ENCODE results near the gene FN1. TPM values are rescaled to one million over a fixed set of nuclear protein-coding genes. Genes with fewer than 3 reads are reported as not detected.

Gene FN1
- total and polyA plus RNA-seq, 2 of the 8 experiments (the other 6 are each of a cell fraction or from before 2014, with no cell fraction given), result 42.9 to 109 TPM

- 96% methylated on average over 9 of the region's 9 CpGs; no CpG with 5 or more reads in 1 of the 2 experiments for WGBS, 2 experiments (ENCODE audit: extremely low coverage in 1 of 2, insufficient coverage in 1 of 2, insufficient read length in 1 of 2, insufficient replicate concordance in 2 of 2, low coverage in 1 of 2, low lambda C conversion rate in 2 of 2, missing lambda C conversion rate in 1 of 2)
- ChIA-PET CTCF (ENCODE audit: partially characterized antibody) (interaction anchor here (1.1 kb wide), 1 partner anchor 509 kb away, joined by 4 read pairs; no protein-coding TSS in a partner anchor), POLR2A (ENCODE audit: partially characterized antibody) (no interaction called here)
- no peaks in the 10 kb centered on the region for H4K20me1 ChIP-seq (replicated peaks in 1 of 2; ENCODE audit: control insufficient read depth in 1 of 2, insufficient read depth in 2 of 2, low read length in 2 of 2)
- no peak overlapping the region for H3K18ac ChIP-seq (ENCODE audit: extremely low read depth, low read length)
- no peaks in the 10 kb centered on the region for H3K9me3 ChIP-seq (ENCODE audit: insufficient read depth in 2 of 2, low read depth in 1 of 2, low read length in 1 of 2)
- no peak overlapping the region for H3K4ac ChIP-seq (replicated peaks; ENCODE audit: insufficient read length, low read depth, low read length)
- H4K91ac ChIP-seq (replicated peaks; ENCODE audit: insufficient read length, low read length), result no peak overlapping the region
- H3K9ac ChIP-seq (replicated peaks in 1 of 4; ENCODE audit: extremely low read depth in 1 of 4, low read depth in 3 of 4, low read length in 3 of 4), result no peak overlapping the region
- FAIRE-seq (no peak), DNase-seq (ENCODE audit: low read depth in 1 of 2, low spot score in 2 of 2) (no peak)
- no peak overlapping the region for H3K4me2 ChIP-seq (ENCODE audit: insufficient read depth in 1 of 2, low read depth in 2 of 2, low read length in 2 of 2)
- no peaks in the 10 kb centered on the region for H3K79me2 ChIP-seq (ENCODE audit: control insufficient read depth in 1 of 2, insufficient read depth in 2 of 2, low read length in 2 of 2)
- no peak overlapping the region for H2AFZ ChIP-seq (ENCODE audit: low read length)
- no peak overlapping the region for H2BK5ac ChIP-seq (ENCODE audit: low read depth, low read length)
- no peaks in the 10 kb centered on the region for H3K27me3 ChIP-seq (replicated peaks in 1 of 4; ENCODE audit: control insufficient read depth in 3 of 4, extremely low read depth in 1 of 4, insufficient read depth in 3 of 4, low read length in 3 of 4)
- no peak overlapping the region for H4K5ac ChIP-seq (ENCODE audit: insufficient read length, low read depth, low read length)
- no peaks in the 10 kb centered on the region for H3K4me1 ChIP-seq (replicated peaks in 1 of 4; ENCODE audit: control insufficient read depth in 3 of 4, insufficient read depth in 4 of 4, low read length in 3 of 4)
- no peak overlapping the region for H2BK20ac ChIP-seq (ENCODE audit: low read length)
- H3K27ac ChIP-seq (ENCODE audit: low read depth, low read length), result no peak overlapping the region
- no peak overlapping the region for H3K14ac ChIP-seq (ENCODE audit: insufficient read length)
- H3K23me2 ChIP-seq (ENCODE audit: low read depth, low read length), result no peaks in the 10 kb centered on the region
- no peak overlapping the region for H2BK15ac ChIP-seq (ENCODE audit: low read length)
- peaks cover 0 to 19% (median 0%) of the 10 kb centered on the region in 4 experiments; a peak in 3 of 8 replicates for H3K36me3 ChIP-seq (ENCODE audit: control insufficient read depth in 2 of 4, insufficient read depth in 4 of 4, low read length in 3 of 4)
- H2BK12ac ChIP-seq (ENCODE audit: low read depth, low read length), result no peak overlapping the region
- H2BK120ac ChIP-seq (replicated peaks; ENCODE audit: low read depth, low read length), result no peak overlapping the region
- no peak overlapping the region for H2AK5ac ChIP-seq (ENCODE audit: low read depth, low read length)
- no peak overlapping the region for H3K56ac ChIP-seq (replicated peaks; ENCODE audit: insufficient read length, low read depth, low read length)
- no peak overlapping the region for H4K8ac ChIP-seq (ENCODE audit: extremely low read depth, insufficient read depth, low read length)
- no peak overlapping the region for H3K23ac ChIP-seq (ENCODE audit: insufficient read length)
- H3K4me3 ChIP-seq (ENCODE audit: extremely low read depth in 1 of 4, insufficient read depth in 2 of 4, low read depth in 3 of 4, low read length in 4 of 4), result no peak overlapping the region
- no peaks in the 10 kb centered on the region for H3K79me1 ChIP-seq (ENCODE audit: low read depth, low read length)
- TF ChIP-seq NRF1 (IDR thresholded peaks at IDR 0.05; ENCODE audit: low read depth, low read length) (no peak), SRF (IDR thresholded peaks at IDR 0.05; ENCODE audit: low read depth, low read length) (no peak), ZNF274 (IDR thresholded peaks at IDR 0.05; ENCODE audit: borderline replicate concordance, extremely low read depth, low read length) (no peak), NANOG (IDR thresholded peaks at IDR 0.05; ENCODE audit: insufficient read depth, low read depth, low read length, poor library complexity, severe bottlenecking) (no peak), SP1 (IDR thresholded peaks at IDR 0.05; ENCODE audit: low read depth, low read length) (no peak), USF2 (IDR thresholded peaks at IDR 0.05; ENCODE audit: low read length) (no peak), BACH1 (IDR thresholded peaks at IDR 0.05; ENCODE audit: low read length) (no peak), SIN3A (conservative IDR thresholded peaks at IDR 0.05 in 1 of 2, IDR thresholded peaks at IDR 0.05 in 1 of 2; ENCODE audit: low read depth in 1 of 2, low read length in 2 of 2) (no peak), EP300 (IDR thresholded peaks at IDR 0.05; ENCODE audit: borderline replicate concordance in 1 of 2, low read depth in 2 of 2, low read length in 2 of 2) (no peak), MAFK (IDR thresholded peaks at IDR 0.05; ENCODE audit: low read depth, low read length) (no peak), CBX5 (IDR thresholded peaks at IDR 0.05; ENCODE audit: low read depth, low read length) (no peak)
Observed at GRCh38 chr2:215411941-215412743, 23.7 kb downstream of the FN1 start.
